ENCODE measurements around the gene RUNX2.

Gene RUNX2

DNA sequence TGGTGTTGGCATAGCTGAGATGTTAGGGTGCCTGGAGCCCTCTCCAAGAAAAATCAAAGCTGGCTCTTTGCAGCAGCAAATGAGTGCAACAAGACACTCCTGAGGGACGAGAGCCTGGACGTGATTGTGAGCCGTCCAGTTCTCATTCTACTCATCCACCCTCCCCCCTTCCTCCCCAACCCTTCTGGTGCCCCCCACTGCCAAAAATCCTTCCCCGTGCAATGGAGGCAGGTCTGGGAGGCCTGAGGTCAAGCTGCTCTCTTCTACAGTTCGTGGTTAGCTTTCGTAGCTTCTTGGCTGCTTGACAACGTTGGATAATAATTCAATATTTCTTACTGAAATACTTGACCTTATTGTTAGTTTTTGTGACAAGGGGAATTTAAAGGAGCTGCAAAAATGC, 234.9 kb downstream of the RUNX2 start:
- no peak for DNase-seq (ENCODE audit: low read depth in 1 of 2, low spot score in 1 of 2)
- in situ Hi-C loops (cut with HindIII; ENCODE audit: low pct_unique_long_range_greater_than_20kb, low sequenced_read_pairs), result no loop called here
- no peak for TF ChIP-seq JUND (IDR thresholded peaks at IDR 0.05; ENCODE audit: low read depth)

DNA sequence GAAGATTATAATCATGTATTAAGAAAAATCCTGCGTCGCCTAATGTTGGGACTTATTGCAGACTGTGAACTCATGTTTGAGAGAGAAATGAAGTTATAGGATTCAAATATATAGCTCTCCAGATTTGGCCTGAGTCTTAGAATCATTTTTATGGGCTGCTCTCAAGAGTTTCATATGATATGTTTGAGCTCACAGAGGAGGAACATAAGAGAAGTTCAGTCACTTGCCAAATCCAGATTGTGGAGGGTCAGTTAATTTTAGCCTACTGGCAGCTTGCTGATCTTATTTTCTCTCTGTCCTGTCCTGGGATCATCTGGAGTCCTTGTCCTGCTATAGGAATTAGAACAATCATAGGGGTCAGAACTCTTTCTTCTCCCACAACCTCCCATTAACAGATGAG, 235.7 kb downstream of the RUNX2 start:
- no peak for TF ChIP-seq JUND (IDR thresholded peaks at IDR 0.05; ENCODE audit: low read depth)
- no peak for DNase-seq (ENCODE audit: low read depth in 1 of 2, low spot score in 1 of 2)
- in situ Hi-C loops (cut with HindIII; ENCODE audit: low pct_unique_long_range_greater_than_20kb, low sequenced_read_pairs), result no loop called here

DNA sequence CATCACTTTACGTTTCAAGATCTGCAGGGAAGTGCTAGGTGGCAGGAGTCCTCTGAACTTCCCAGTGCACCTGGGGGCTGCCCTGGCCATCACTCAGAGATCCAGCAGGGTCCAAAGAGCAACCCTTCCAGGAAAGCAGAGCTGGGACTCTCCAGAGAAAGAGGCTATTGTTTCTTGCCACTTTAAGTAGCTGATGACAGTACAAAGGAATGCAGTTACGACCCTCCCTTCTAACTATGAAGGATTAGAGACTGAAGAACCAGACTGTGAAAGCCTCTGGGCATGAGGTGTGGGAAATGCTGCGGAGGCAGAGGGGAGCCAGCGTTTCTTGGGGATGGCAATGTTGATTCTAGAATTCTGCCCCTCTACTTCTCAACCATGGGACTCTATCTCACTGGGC, 238.8 kb downstream of the RUNX2 start:
- no peak for DNase-seq (ENCODE audit: low read depth in 1 of 2, low spot score in 1 of 2)
- no peak for TF ChIP-seq JUND (IDR thresholded peaks at IDR 0.05; ENCODE audit: low read depth)
- in situ Hi-C loops (cut with HindIII; ENCODE audit: low pct_unique_long_range_greater_than_20kb, low sequenced_read_pairs), result no loop called here

DNA sequence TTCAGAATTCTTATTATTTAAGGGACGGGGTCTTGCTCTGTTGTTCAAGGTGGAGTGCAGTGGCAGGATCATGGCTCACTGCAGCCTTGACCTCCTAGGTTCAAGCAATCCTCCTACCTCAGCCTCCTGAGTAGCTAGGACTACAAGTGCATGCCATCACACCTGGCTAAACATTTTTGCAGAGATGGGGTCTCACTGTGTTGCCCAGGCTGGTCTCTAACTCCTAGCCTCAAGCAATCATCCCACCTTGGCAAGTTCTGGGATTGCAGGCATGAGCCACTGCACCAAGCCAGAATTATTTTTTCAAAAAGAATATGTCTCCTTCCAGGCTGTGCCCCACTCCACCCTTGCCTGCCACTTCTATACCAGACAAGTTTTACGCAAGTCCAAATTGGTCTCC, 239.7 kb downstream of the RUNX2 start:
- in situ Hi-C loops (cut with HindIII; ENCODE audit: low pct_unique_long_range_greater_than_20kb, low sequenced_read_pairs), result no loop called here
- no peak for TF ChIP-seq JUND (IDR thresholded peaks at IDR 0.05; ENCODE audit: low read depth)
- no peak for DNase-seq (ENCODE audit: low read depth in 1 of 2, low spot score in 1 of 2)

DNA sequence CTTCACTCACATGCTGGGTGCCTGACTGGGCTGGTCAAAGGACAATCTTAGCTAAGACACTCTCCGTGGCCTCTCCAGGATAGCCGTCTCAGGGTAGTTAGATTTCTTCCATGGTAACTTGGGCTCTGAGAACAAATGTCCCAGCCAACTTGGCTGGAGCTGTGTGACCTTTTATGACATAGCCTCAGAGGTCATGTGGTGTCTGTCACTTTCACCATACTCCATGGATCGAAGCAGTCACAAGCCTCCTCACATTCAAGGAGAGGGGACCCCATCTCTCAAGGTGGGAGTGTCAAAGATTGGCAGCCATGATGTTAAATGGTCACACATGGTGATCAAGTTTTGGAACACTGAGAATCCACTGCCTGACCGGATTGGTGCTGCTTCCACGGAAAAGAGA, 240.5 kb downstream of the RUNX2 start:
- in situ Hi-C loops (cut with HindIII; ENCODE audit: low pct_unique_long_range_greater_than_20kb, low sequenced_read_pairs), result no loop called here
- DNase-seq (ENCODE audit: low read depth in 1 of 2, low spot score in 1 of 2), result no peak

DNA sequence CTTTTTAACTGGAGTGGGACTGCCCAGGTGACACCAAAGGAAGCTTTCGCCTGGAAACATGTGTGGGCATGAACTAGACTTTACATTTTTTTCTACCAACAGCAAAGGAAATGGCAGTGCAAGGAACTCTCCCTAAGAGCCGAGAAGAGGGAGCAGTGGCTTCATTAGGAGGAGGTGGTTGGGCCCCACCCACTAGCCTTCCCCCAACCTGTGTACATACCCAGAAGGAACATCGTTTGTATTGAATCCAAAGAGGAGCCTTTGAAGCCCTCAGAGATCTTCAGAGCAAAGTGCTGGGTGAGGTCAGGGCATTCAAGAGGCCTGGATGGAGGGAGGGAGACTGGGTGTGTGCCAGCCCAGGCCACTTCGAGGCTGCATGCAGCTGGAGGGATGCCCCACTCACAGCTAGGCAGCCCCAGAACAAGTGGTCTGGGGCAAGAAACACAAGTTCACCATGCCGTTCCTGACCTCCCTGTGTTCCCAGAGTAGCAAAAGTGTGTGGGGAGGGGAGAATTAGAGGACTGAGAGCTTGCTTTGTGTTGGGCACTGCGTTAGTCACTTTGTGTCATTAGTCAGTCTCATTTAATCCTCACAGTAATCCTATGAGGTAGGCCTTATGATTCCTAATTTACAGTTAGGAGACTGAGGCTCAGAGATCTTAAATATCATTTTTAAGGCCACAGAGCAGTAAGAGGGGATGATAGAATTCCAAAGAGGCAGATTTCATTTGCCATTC, 241.2 kb downstream of the RUNX2 start:
- in situ Hi-C loops (cut with HindIII; ENCODE audit: low pct_unique_long_range_greater_than_20kb, low sequenced_read_pairs), result no loop called here
- TF ChIP-seq JUND (IDR thresholded peaks at IDR 0.05; ENCODE audit: low read depth), result no peak
- no peak for DNase-seq (ENCODE audit: low read depth in 1 of 2, low spot score in 1 of 2)

More for the DNA sequence above, 240.5 kb downstream of the RUNX2 start:
- TF ChIP-seq JUND (IDR thresholded peaks at IDR 0.05; ENCODE audit: low read depth), result no peak

DNA sequence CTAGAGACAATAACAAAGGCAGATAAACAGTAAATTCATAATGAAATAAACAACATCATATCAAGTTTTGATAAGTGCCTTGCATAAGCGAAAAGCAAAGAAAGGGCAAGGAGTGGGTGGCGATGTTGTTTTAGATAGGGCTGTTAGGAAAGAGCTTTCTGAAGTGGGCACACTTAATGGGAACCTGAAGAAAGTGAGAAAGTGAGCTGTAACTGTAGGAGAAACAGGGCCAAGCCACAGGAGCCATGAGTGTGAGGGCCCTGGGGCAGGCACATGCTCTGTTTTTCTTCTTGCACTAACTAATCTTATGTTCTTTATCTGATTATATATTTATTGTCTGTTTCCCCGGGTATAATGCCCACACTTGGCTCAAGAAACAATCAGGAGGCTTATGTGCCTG, 243.0 kb downstream of the RUNX2 start:
- in situ Hi-C loops (cut with HindIII; ENCODE audit: low pct_unique_long_range_greater_than_20kb, low sequenced_read_pairs), result no loop called here
- no peak for DNase-seq (ENCODE audit: low read depth in 1 of 2, low spot score in 1 of 2)
- TF ChIP-seq JUND (IDR thresholded peaks at IDR 0.05; ENCODE audit: low read depth), result no peak

DNA sequence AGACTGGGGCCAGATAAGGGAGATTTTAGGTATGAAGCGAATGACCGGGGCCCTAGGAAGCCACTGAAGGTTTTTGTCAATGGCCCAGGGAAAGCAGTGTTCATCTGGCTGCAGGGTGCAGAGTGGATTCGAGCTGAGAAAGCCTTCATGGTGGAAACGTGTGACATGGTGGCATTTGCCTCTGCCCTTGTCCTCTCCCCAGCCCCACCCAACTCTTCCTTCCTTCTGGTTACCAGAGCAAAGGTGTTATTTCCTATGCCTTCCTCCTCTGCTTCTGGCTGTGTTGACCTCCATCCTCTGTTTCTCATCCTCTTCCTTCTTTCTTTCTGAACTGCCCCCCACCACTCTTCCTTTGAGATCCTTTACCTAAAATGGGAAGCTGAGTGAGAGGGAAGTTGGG, 244.7 kb downstream of the RUNX2 start:
- DNase-seq (ENCODE audit: low read depth in 1 of 2, low spot score in 1 of 2), result no peak
- no peak for TF ChIP-seq JUND (IDR thresholded peaks at IDR 0.05; ENCODE audit: low read depth)
- in situ Hi-C loops (cut with HindIII; ENCODE audit: low pct_unique_long_range_greater_than_20kb, low sequenced_read_pairs), result no loop called here

DNA sequence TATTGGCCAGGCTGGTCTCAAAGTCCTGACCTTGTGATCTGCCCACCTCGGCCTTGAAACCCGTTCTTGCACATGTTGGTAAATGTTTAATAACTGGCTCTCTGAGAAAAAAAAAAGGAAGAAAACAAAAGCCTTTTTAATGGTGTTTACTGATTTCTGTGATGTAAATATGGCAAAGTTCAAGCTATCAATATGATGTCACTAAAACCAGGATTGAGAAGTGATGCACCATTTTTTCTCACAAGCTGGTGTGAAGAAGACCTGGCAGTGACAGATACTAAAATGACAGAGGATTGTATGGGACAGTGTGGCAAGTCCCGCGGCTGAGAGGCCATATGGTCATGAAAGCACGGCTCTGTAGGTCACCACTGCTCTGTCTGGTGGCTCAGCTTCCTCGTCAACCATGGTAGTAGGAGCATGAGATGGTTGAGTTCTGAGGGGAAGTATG, 245.9 kb downstream of the RUNX2 start:
- in situ Hi-C loops (cut with HindIII; ENCODE audit: low pct_unique_long_range_greater_than_20kb, low sequenced_read_pairs), result no loop called here
- no peak for DNase-seq (ENCODE audit: low read depth in 1 of 2, low spot score in 1 of 2)
- TF ChIP-seq JUND (IDR thresholded peaks at IDR 0.05; ENCODE audit: low read depth), result no peak

DNA sequence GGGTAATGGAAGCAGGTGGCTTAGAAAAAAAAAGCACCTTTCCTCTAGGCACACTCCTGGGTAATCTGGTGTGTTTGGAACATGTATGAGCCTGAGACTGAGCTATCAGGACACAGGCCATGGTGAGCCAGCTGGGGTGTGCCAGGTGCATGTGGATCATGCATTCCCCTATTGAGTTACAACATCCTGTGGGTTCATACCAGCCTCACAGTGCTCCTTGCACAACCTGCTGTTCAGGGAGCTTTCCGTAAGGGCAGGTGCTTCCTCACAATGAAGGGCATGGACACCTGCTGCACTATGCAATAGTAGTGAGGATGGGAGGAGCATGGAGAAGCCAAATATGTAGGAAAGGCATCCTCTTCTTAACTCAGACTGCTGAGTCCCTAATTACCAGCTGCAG, 246.8 kb downstream of the RUNX2 start:
- in situ Hi-C loops (cut with HindIII; ENCODE audit: low pct_unique_long_range_greater_than_20kb, low sequenced_read_pairs), result no loop called here

DNA sequence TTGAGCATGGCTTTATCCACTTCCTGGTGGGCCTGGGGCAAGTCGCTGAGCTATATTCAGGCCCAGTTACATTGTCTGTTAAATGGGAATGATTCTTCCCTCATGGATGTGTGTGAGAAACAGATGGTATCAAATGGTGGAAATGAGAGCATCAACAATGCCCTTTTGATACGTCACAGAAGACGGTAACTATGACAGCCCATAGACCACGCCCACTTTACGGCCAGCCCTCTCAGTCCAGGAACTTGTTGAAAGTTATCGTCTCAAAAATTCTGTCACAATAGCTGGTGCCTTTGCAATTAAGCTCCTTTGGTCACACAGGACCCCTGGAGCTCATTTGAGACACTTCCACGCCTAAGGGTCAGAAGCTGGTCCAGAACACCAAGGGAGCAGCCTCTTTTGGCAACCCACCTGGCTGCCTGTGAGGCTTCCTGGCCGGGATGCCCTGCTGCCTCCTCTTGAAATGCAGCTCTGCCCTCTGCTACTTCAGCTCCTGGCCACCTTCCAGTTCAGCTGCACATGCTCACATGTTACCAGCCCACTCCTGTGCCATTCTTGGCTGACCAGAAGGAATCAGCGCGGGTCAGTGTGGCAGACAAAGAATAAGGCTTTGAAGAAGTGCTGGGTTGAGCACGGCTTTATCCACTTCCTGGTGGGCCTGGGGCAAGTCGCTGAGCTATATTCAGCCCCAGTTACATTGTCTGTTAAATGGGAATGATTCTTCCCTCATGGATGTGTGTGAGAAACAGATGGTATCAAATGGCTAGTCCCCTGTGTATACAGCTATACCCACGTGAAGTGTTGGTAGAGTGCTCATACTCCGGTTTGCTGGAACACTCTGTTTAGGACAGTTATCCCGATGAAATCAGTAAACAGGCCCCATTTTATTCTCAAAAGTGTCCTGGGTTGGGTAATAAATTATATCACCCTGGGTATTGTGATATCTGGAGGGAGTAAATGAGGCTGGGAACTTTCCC, 248.8 kb downstream of the RUNX2 start:
- no peak for TF ChIP-seq JUND (IDR thresholded peaks at IDR 0.05; ENCODE audit: low read depth)
- no peak for DNase-seq (ENCODE audit: low read depth in 1 of 2, low spot score in 1 of 2)
- in situ Hi-C loops (cut with HindIII; ENCODE audit: low pct_unique_long_range_greater_than_20kb, low sequenced_read_pairs), result no loop called here

More for the DNA sequence above, 246.8 kb downstream of the RUNX2 start:
- TF ChIP-seq JUND (IDR thresholded peaks at IDR 0.05; ENCODE audit: low read depth), result no peak
- DNase-seq (ENCODE audit: low read depth in 1 of 2, low spot score in 1 of 2), result peak in 1 of 2 experiments; percentile 30

DNA sequence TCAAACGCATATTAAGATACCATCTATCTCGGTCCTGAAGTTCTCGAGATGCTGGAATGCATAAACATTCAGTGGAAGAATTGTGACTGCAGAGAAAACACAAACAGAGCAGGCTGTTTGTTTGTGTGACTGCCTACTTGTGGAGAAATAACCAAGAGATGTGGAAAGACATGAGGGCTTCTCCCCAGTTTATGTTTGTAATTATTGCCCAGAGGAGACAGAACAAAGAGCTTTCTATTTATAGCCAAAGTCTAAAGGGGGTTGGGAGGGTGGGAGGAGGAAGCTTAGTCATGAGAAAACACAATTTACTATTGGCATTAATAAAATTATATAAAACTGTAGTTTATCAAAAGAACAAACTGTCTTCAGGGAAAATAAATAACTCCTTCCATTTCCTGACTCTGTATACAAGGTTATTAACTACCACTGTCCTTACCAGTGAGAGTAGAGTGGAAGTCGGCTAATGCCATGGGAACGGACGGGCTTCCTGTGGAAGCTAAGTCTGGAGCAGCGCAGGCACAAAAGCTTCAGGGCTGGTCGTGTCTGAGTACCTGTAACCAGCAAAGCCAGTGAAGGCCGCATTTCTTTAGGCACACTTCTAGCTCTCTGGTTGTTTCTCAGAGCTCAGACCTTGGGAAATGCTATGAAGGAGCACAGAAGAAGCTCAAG, 249.8 kb downstream of the RUNX2 start:
- TF ChIP-seq JUND (IDR thresholded peaks at IDR 0.05; ENCODE audit: low read depth), result no peak
- in situ Hi-C loops (cut with HindIII; ENCODE audit: low pct_unique_long_range_greater_than_20kb, low sequenced_read_pairs), result no loop called here
- no peak for DNase-seq (ENCODE audit: low read depth in 1 of 2, low spot score in 1 of 2)
